CD4-positive, alpha-beta T cell (primary cell): ENCODE data around the gene OTUD5. TPM values are rescaled to one million over a fixed set of nuclear protein-coding genes. Genes with fewer than 3 reads are reported as not detected.
A peak's percentile ranks its signal among the peaks of the same experiment; 100 is the strongest.

Source experiments
- ATAC-seq: fragments of 200-7000 bp; cut with Tn5 transposase; one replicate; pipeline ENCODE4 v1.10.0; 2022; ENCODE audit warnings: mild to moderate bottlenecking; ENCODE audit not compliant: poor library complexity
- CTCF ChIA-PET: fragments of 350-600 bp; sonication (Branson Sonifier 250); formaldehyde crosslinking; loops from one replicate; lab custom pipeline; 2021; ENCODE audit warnings: antibody characterized with exemption, inconsistent platforms; lab: Charles Lee
- POLR2A ChIA-PET: fragments of 350-600 bp; sonication (Branson Sonifier 250); formaldehyde crosslinking; loops from one replicate; lab custom pipeline; 2021; ENCODE audit warnings: antibody characterized with exemption, inconsistent platforms; lab: Charles Lee
- DNase-seq, 14 experiments: peaks; one replicate each; pipeline ENCODE4 v3.0.0-alpha.2; 2013 to 2020; ENCODE audit warnings: mixed read lengths in 2 of 14
- H3K27ac ChIP-seq, 2 donors: one replicate each; pipeline versions ENCODE4 v1.5.1 to v1.7.0; 2013; ENCODE audit warnings: low read length in 2 of 2, low read depth in 1 of 2, mild to moderate bottlenecking in 1 of 2
- H3K27me3 ChIP-seq, 2 experiments: 1 replicate in 1 of 2; 2 replicates in 1 of 2; pipeline versions ENCODE4 v1.6.1 to v1.7.0; 2013; ENCODE audit warnings: low read length in 2 of 2, control low read depth in 1 of 2, mild to moderate bottlenecking in 1 of 2, moderate library complexity in 1 of 2; ENCODE audit not compliant: insufficient read depth in 2 of 2, control insufficient read depth in 1 of 2
- H3K36me3 ChIP-seq: one replicate; pipeline ENCODE4 v1.6.1; 2013; ENCODE audit warnings: low read length, control low read depth; ENCODE audit not compliant: insufficient read depth
- H3K4me1 ChIP-seq: one replicate; pipeline ENCODE4 v1.6.1; 2013; ENCODE audit warnings: low read length, control low read depth; ENCODE audit not compliant: insufficient read depth
- H3K4me3 ChIP-seq: one replicate; pipeline ENCODE4 v1.5.1; 2013; ENCODE audit warnings: mild to moderate bottlenecking, low read length, moderate library complexity
- H3K9me3 ChIP-seq, 2 experiments: 1 replicate in 1 of 2; 2 replicates in 1 of 2; pipeline versions ENCODE4 v1.6.1 to v1.7.0; 2013; ENCODE audit warnings: low read length in 2 of 2, mild to moderate bottlenecking in 2 of 2, control low read depth in 1 of 2, moderate library complexity in 1 of 2; ENCODE audit not compliant: control insufficient read depth in 1 of 2, insufficient read depth in 1 of 2
- H3K27ac Mint-ChIP-seq: one replicate; pipeline ENCODE4 v1.8.0; 2020; ENCODE audit warnings: mixed read lengths
- H3K27me3 Mint-ChIP-seq: one replicate; pipeline ENCODE4 v1.8.0; 2021; ENCODE audit warnings: mixed read lengths
- H3K36me3 Mint-ChIP-seq: one replicate; pipeline ENCODE4 v1.8.0; 2021; ENCODE audit warnings: low read depth, mixed read lengths
- H3K4me1 Mint-ChIP-seq: one replicate; pipeline ENCODE4 v1.8.0; 2021; ENCODE audit warnings: low read depth, mixed read lengths
- H3K4me3 Mint-ChIP-seq: one replicate; pipeline ENCODE4 v1.8.0; 2020; ENCODE audit warnings: mild to moderate bottlenecking, mixed read lengths
- H3K9me3 Mint-ChIP-seq: one replicate; pipeline ENCODE4 v1.8.0; 2020; ENCODE audit warnings: mixed read lengths
- CTCF ChIP-seq: fragments of 200-600 bp; IDR thresholded peaks from one replicate; pipeline ENCODE4 v1.8.0; 2022; ENCODE audit warnings: antibody characterized with exemption, mild to moderate bottlenecking
- intact Hi-C, 2 experiments: fragments of 100-400 bp; cut with DNase I in 1 of 2; cut with micrococcal nuclease in 1 of 2; formaldehyde crosslinking; loops; one replicate each; pipeline versions ENCODE4 v1.15.1 to v1.9.0; 2023 to 2025; cut with DNase I, micrococcal nuclease
- total RNA-seq, 174 experiments: library from RNA in 2 of 174; stranded (reverse) in 2 of 174; gene quantifications; one replicate each; pipeline ENCODE4 v1.2.3 and lab custom pipeline; 2021 to 2026

The OTUD5 gene
- total RNA-seq, 2 experiments from 2014 or later: 81.3 to 92.1 TPM

GRCh38 chrX:48914593-48915493 is 42.6 kb downstream of the OTUD5 start:
- POLR2A ChIA-PET: interaction anchor here (0.8 to 11.7 kb wide), 6 partner anchors 17 to 341 kb away, joined by 3 to 335 read pairs (median 4); partner anchors contain the start of genes PQBP1, RBM3 and TIMM17B
- CTCF ChIA-PET: interaction anchor here (4.0 kb wide), 1 partner anchor 23 kb away, joined by 15 read pairs; no protein-coding TSS in a partner anchor
- H3K27ac ChIP-seq: peak overlapping the region; percentile 21 to 22

GRCh38 chrX:48913605-48914366 is 43.6 kb downstream of the OTUD5 start:
- intact Hi-C loops: loop anchor here (5.0 to 10.0 kb wide), 4 partner anchors 34 to 1259 kb away; partner anchors contain the start of genes ELK1 (in 1 of the 2) and UXT (in 1 of the 2)
- H3K4me1 Mint-ChIP-seq: peaks cover 55% of the 10 kb centered on the region
- H3K36me3 Mint-ChIP-seq: peaks cover 84% of the 10 kb centered on the region

More at GRCh38 chrX:48914593-48915493, 42.6 kb downstream of the OTUD5 start:
- Mint-ChIP-seq H3K36me3 (peaks cover 95% of the 10 kb centered on the region), H3K27ac (peak overlapping the region; percentile 94), H3K4me1 (peaks cover 58% of the 10 kb centered on the region), H3K27me3 (peaks cover 5% of the 10 kb centered on the region), H3K4me3 (peak overlapping the region; percentile 98), H3K9me3 (no peaks in the 10 kb centered on the region)
- ATAC-seq: no peak
- Histone ChIP-seq H3K4me1 (peaks cover 67% of the 10 kb centered on the region), H3K27me3 (no peaks in the 10 kb centered on the region), H3K4me3 (peak overlapping the region; percentile 89), H3K9me3 (no peaks in the 10 kb centered on the region), H3K36me3 (peaks cover 52% of the 10 kb centered on the region)
- no peak for TF ChIP-seq CTCF
- no peak for DNase-seq
- intact Hi-C loops: loop anchor here (5.0 to 10.0 kb wide), 5 partner anchors 32 to 1260 kb away; partner anchors contain the start of genes ELK1 (in 1 of the 2), OTUD5 (in 1 of the 2) and UXT (in 1 of the 2)

More at GRCh38 chrX:48913605-48914366, 43.6 kb downstream of the OTUD5 start:
- Histone ChIP-seq H3K36me3 (peaks cover 59% of the 10 kb centered on the region), H3K27ac (no peak overlapping the region), H3K4me1 (peaks cover 62% of the 10 kb centered on the region), H3K27me3 (no peaks in the 10 kb centered on the region), H3K4me3 (peak overlapping the region; percentile 89), H3K9me3 (no peaks in the 10 kb centered on the region)
- Mint-ChIP-seq H3K4me3 (peak overlapping the region; percentile 98), H3K27ac (peak overlapping the region; percentile 94), H3K27me3 (peaks cover 5% of the 10 kb centered on the region), H3K9me3 (no peaks in the 10 kb centered on the region)
- ATAC-seq (no peak), DNase-seq (no peak)
- ChIA-PET CTCF (no interaction called here), POLR2A (interaction anchor here (1.0 to 11.7 kb wide), 4 partner anchors 16 to 44 kb away, joined by 4 to 335 read pairs (median 52); partner anchors contain the start of genes PQBP1 and TIMM17B)
- no peak for TF ChIP-seq CTCF
